ENCODE measurements around the gene ZNF761.
A peak's percentile ranks its signal among the peaks of the same experiment; 100 is the strongest.
"Not testable (repeated sequence)": the region's sequence is repeated elsewhere in the genome, so short reads cannot be mapped to it uniquely, and the experiment has no call there.

The ZNF761 gene

GRCh38 chr19:53431399-53432087, at the start of gene ZNF761:
Gene ZNF761, plus strand, starts transcription at chr19:53431984. Its CDS starts 15,285 bp downstream, at chr19:53447269.
- peak; percentile 88 for DNase-seq

GRCh38 chr19:53388168-53388567, 43.6 kb upstream of the ZNF761 start:
- no peak for DNase-seq

GRCh38 chr19:53388904-53389303, 42.9 kb upstream of the ZNF761 start:
- DNase-seq = no peak

- no peak for DNase-seq
Measured at GRCh38 chr19:53389571-53389970, 42.2 kb upstream of the ZNF761 start.

GRCh38 chr19:53389978-53390377, 41.8 kb upstream of the ZNF761 start:
- DNase-seq = no peak

- peak; percentile 66 for DNase-seq
Measured at GRCh38 chr19:53394522-53394973, 37.2 kb upstream of the ZNF761 start.

- DNase-seq = peak; percentile 89
Measured at GRCh38 chr19:53394974-53395839, 36.6 kb upstream of the ZNF761 start, which contains the start of gene ZNF765. Gene ZNF765, plus strand, starts transcription at chr19:53395149. Its CDS starts 2,867 bp downstream, at chr19:53398016.

GRCh38 chr19:53395840-53396524, 35.8 kb upstream of the ZNF761 start:
- DNase-seq = not testable (repeated sequence)

- no peak for DNase-seq
Measured at GRCh38 chr19:53396525-53396868, 35.3 kb upstream of the ZNF761 start.

GRCh38 chr19:53397918-53398317, 33.9 kb upstream of the ZNF761 start:
- not testable (repeated sequence) for DNase-seq

- no peak for DNase-seq
Measured at GRCh38 chr19:53409505-53410204, 22.1 kb upstream of the ZNF761 start.

GRCh38 chr19:53420520-53421315, 11.1 kb upstream of the ZNF761 start:
- DNase-seq = not testable (repeated sequence)

GRCh38 chr19:53422551-53422950, 9.2 kb upstream of the ZNF761 start:
- DNase-seq = no peak

- not testable (repeated sequence) for DNase-seq
Measured at GRCh38 chr19:53423074-53423473, 8.7 kb upstream of the ZNF761 start.

- DNase-seq = not testable (repeated sequence)
Measured at GRCh38 chr19:53423680-53424079, 8.1 kb upstream of the ZNF761 start.

- DNase-seq = no peak
Measured at GRCh38 chr19:53424968-53425597, 6.7 kb upstream of the ZNF761 start.

- peak; percentile 2 for DNase-seq
Measured at GRCh38 chr19:53432088-53432661, 391 bp downstream of the ZNF761 start.

GRCh38 chr19:53443809-53444208, 12.0 kb downstream of the ZNF761 start:
- DNase-seq = not testable (repeated sequence)

- not testable (repeated sequence) for DNase-seq
Measured at GRCh38 chr19:53447196-53447595, 15.4 kb downstream of the ZNF761 start.

- DNase-seq = no peak
Measured at GRCh38 chr19:53455828-53456227, 24.0 kb downstream of the ZNF761 start.

All from T1000 (cell line).